GM12878 (cell line): ENCODE results near the gene COL5A1. TPM values are rescaled to one million over a fixed set of nuclear protein-coding genes. Genes with fewer than 3 reads are reported as not detected.

Experiments used
- ATAC-seq: fragments of 200-7000 bp; cut with Tn5 transposase; 3 replicates; pipeline ENCODE4 v1.9.1; 2020; ENCODE audit warnings: mild to moderate bottlenecking, moderate library complexity
- BruUV-seq: library from RNA; stranded (reverse); fragments of 400-500 nt; replicated peaks from 2 replicates; lab custom pipeline; 2021; lab: Mats Ljungman, UMichigan
- CTCF ChIA-PET: fragments of 300-600 bp; sonication (Branson Sonifier 250); formaldehyde crosslinking; extraction: SDS; loops from one replicate; lab custom pipeline; 2021; ENCODE audit warnings: inconsistent platforms; lab: Yijun Ruan, JAX
- POLR2A ChIA-PET: fragments of 350-600 bp; formaldehyde crosslinking; extraction: SDS; loops from one replicate; lab custom pipeline; 2021; ENCODE audit warnings: inconsistent platforms; lab: Charles Lee
- RAD21 ChIA-PET: fragments of 300-600 bp; sonication (Branson Sonifier 250); formaldehyde crosslinking; loops from one replicate; lab custom pipeline; 2023; ENCODE audit warnings: antibody characterized with exemption; ENCODE audit not compliant: unreplicated experiment; lab: Charles Lee
- SMC1A ChIA-PET: fragments of 300-600 bp; sonication (Branson Sonifier 250); formaldehyde crosslinking; loops from one replicate; lab custom pipeline; 2023; ENCODE audit not compliant: unreplicated experiment, uncharacterized antibody; lab: Charles Lee
- DNase-seq: peaks from one replicate; pipeline ENCODE4 v3.0.0-alpha.2; 2011; ENCODE audit warnings: low read depth, low spot score
- FAIRE-seq: peaks from 3 replicates; lab custom pipeline; 2011; peaks lifted over from hg19 to GRCh38; lab: Jason Lieb, UNC
- H2AFZ ChIP-seq: 2 replicates; pipeline ENCODE4 v1.6.0; 2011; ENCODE audit warnings: low read depth, low read length, control low read depth; ENCODE audit not compliant: control insufficient read depth
- H3K27ac ChIP-seq: 2 replicates; pipeline ENCODE4 v1.5.1; 2011; ENCODE audit warnings: control low read depth; ENCODE audit not compliant: control insufficient read depth, insufficient read depth
- H3K27me3 ChIP-seq, 2 experiments: replicated peaks in 1 of 2; 2 replicates each; pipeline versions ENCODE4 v1.6.0 to v1.6.1; 2011; ENCODE audit warnings: low read length in 1 of 2; ENCODE audit not compliant: control insufficient read depth in 2 of 2, insufficient read depth in 2 of 2
- H3K36me3 ChIP-seq, 2 experiments: 2 replicates each; pipeline ENCODE4 v1.5.1; 2011; ENCODE audit warnings: low read length in 1 of 2; ENCODE audit not compliant: control insufficient read depth in 2 of 2, insufficient read depth in 2 of 2
- H3K4me1 ChIP-seq: 2 replicates; pipeline ENCODE4 v1.6.1; 2011; ENCODE audit warnings: mild to moderate bottlenecking, low read length, moderate library complexity, mixed read lengths; ENCODE audit not compliant: control insufficient read depth, insufficient read depth
- H3K4me2 ChIP-seq: 2 replicates; pipeline ENCODE4 v1.6.0; 2011; ENCODE audit warnings: control low read depth; ENCODE audit not compliant: control insufficient read depth, insufficient read depth
- H3K4me3 ChIP-seq: fragments of 200-600 bp; sonication (generic); 2 replicates; pipeline ENCODE4 v1.5.1; 2016
- H3K79me2 ChIP-seq: 2 replicates; pipeline ENCODE4 v1.6.0; 2011; ENCODE audit warnings: low read length; ENCODE audit not compliant: control insufficient read depth, insufficient read depth
- H3K9ac ChIP-seq: 2 replicates; pipeline ENCODE4 v1.8.0; 2011; ENCODE audit warnings: low read length, control low read depth, mixed read lengths; ENCODE audit not compliant: control insufficient read depth, insufficient read depth
- H3K9me3 ChIP-seq: replicated peaks from 3 replicates; pipeline ENCODE4 v1.5.1; 2011; ENCODE audit warnings: mild to moderate bottlenecking, low read length; ENCODE audit not compliant: control insufficient read depth, insufficient read depth
- H4K20me1 ChIP-seq: 2 replicates; pipeline ENCODE4 v1.6.0; 2011; ENCODE audit not compliant: control insufficient read depth, insufficient read depth
- CHD2 ChIP-seq: IDR thresholded peaks from 2 replicates; pipeline ENCODE4 v1.6.1; 2011; ENCODE audit warnings: low read depth, low read length, improper control_type of control experiment, borderline replicate concordance
- MTA3 ChIP-seq: IDR thresholded peaks from 2 replicates; pipeline ENCODE4 v1.6.1; 2012; ENCODE audit warnings: low read length, inconsistent platforms, borderline replicate concordance
- SMARCA5 ChIP-seq: fragments of 450-650 bp; IDR thresholded peaks from 2 replicates; pipeline ENCODE4 v1.6.1; 2017; ENCODE audit warnings: mild to moderate bottlenecking
- STAT1 ChIP-seq: fragments of 450-650 bp; conservative IDR thresholded peaks from 2 replicates; pipeline ENCODE4 v1.6.1; 2014; ENCODE audit warnings: antibody characterized with exemption, mild to moderate bottlenecking
- ZSCAN29 ChIP-seq: fragments of 450-650 bp; IDR thresholded peaks from 2 replicates; pipeline ENCODE4 v1.6.1; 2017; ENCODE audit warnings: mild to moderate bottlenecking, moderate library complexity
- WGBS: methylation state at CpG from one replicate; pipeline ENCODE4 v1.1.6; 2016; ENCODE audit warnings: low lambda C conversion rate; ENCODE audit not compliant: insufficient replicate concordance, insufficient coverage; ENCODE audit errors: missing lambda C conversion rate; 5-methylcytosine and 5-hydroxymethylcytosine counted together
- in situ Hi-C: fragments of 300-500 bp; cut with MboI; formaldehyde crosslinking; loops from 9 replicates; pipeline ENCODE4 v1.14.3; 2018; ENCODE audit warnings: mixed read lengths
- intact Hi-C: fragments of 100-400 bp; cut with micrococcal nuclease; formaldehyde crosslinking; loops from one replicate; pipeline ENCODE4 v1.14.2; 2022; ENCODE audit not compliant: unreplicated experiment
- polyA plus RNA-seq, 11 experiments: library from polyadenylated mRNA; depleted of rRNA in 4 of 11; unstranded in 6 of 11; stranded (reverse) in 5 of 11; fragments of >200 nt; fragmentation: Nextera tagmentation in 4 of 11; fragmentation: Illumina TruSeq in 1 of 11; extraction: Ambion mirVana in 4 of 11; extraction: Trizol in 1 of 11; gene quantifications; 1 replicate in 1 of 11; 2 replicates in 10 of 11; pipeline versions ENCODE4 v1.2.1 to v1.2.3, GENCODE V29; 2011 to 2016; ENCODE audit warnings: inconsistent platforms in 2 of 11, missing spikeins in 2 of 11, low read depth in 1 of 11
- total RNA-seq, 4 experiments: library from RNA; depleted of rRNA in 3 of 4; stranded (reverse); fragments of >200 nt in 3 of 4; fragmentation: Illumina TruSeq in 1 of 4; extraction: Trizol in 1 of 4; gene quantifications; 2 replicates each; pipeline versions ENCODE4 v1.2.1 to v1.2.3, GENCODE V29; 2013 to 2021
- TF ChIP-seq, protein P1 (sequence below): IDR thresholded peaks from 2 replicates; pipeline ENCODE4 v1.6.1; 2011; ENCODE audit warnings: low read depth, mild to moderate bottlenecking, low read length, moderate library complexity, borderline replicate concordance; ENCODE audit errors: extremely low read depth
- TF ChIP-seq, protein P2 (sequence below): fragments of 450-650 bp; IDR thresholded peaks from 2 replicates; pipeline ENCODE4 v1.6.1; 2017; ENCODE audit warnings: borderline replicate concordance
- TF ChIP-seq, protein P3 (sequence below): IDR thresholded peaks from 2 replicates; pipeline ENCODE4 v1.6.1; 2012; ENCODE audit warnings: low read depth, low read length, improper control_type of control experiment
- TF ChIP-seq, protein P4 (sequence below): IDR thresholded peaks from 2 replicates; pipeline ENCODE4 v1.6.1; 2012; ENCODE audit warnings: mild to moderate bottlenecking, low read depth, low read length
- TF ChIP-seq, protein P5 (sequence below): IDR thresholded peaks from 2 replicates; pipeline ENCODE4 v1.6.1; 2012; ENCODE audit warnings: low read depth, low read length, improper control_type of control experiment
- TF ChIP-seq, protein P6 (sequence below): fragments of 450-650 bp; IDR thresholded peaks from 2 replicates; pipeline ENCODE4 v1.6.1; 2017; ENCODE audit warnings: low read depth, mild to moderate bottlenecking, moderate library complexity

Gene COL5A1
- total and polyA plus RNA-seq, 10 of the 15 experiments (the other 5 are each of a cell fraction or from before 2014, with no cell fraction given): under 0.01 to 0.15 (median 0.13) TPM; not detected in 4

DNA sequence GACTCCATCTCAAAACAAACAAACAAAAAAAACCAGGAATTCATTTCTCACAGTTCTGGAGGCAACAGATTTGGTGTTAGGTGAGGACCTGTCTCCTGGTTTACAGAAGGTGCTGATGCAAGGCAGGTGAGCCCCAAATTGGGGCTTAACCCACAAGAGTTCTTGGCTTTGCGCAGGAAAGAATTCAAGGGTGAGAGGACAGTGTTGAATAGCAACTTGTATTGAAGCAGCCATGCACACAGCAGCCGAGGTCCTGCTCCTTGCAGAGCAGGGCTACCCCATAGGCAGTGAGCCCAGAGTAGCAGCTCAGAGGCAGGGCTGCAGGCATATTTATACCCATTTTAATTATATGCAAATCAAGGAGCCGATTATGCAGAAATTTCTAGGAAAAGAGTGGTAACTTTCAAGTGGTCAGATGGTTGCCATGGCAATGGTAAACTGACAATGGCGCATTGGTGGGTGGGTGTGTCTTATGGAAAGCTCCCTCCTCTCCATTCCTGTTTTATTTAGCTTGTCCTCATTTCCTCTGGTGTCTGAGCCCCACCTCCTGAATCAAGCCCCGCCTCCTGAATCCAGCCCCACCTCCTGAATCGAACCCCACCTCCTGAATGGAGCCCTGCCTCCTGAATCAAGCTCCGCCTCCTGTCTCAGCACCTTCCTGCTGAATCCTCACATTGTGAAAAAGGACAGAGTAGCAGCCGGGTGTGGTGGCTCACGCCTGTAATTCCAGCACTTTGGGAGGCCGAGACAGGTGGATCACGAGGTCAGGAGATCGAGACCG is 34.5 kb upstream of the COL5A1 start:
- no peak overlapping the region for H3K9ac ChIP-seq
- FAIRE-seq (no peak), ATAC-seq (no peak), DNase-seq (no peak)
- ChIA-PET CTCF (no interaction called here), RAD21 (no interaction called here), POLR2A (no interaction called here), SMC1A (no interaction called here)
- WGBS: 30% methylated on average over 13 of the region's 13 CpGs
- no peak overlapping the region for H2AFZ ChIP-seq
- H4K20me1 ChIP-seq: no peaks in the 10 kb centered on the region
- in situ Hi-C loops: no loop called here
- H3K4me1 ChIP-seq: no peaks in the 10 kb centered on the region
- no peak overlapping the region for H3K4me2 ChIP-seq
- H3K4me3 ChIP-seq: no peak overlapping the region
- BruUV-seq: no TSS peak
- H3K9me3 ChIP-seq: no peaks in the 10 kb centered on the region; the same call in 2 of the 3 replicates
- no peaks in the 10 kb centered on the region for H3K36me3 ChIP-seq
- H3K27ac ChIP-seq: no peak overlapping the region
- H3K79me2 ChIP-seq: no peaks in the 10 kb centered on the region
- no peaks in the 10 kb centered on the region for H3K27me3 ChIP-seq
- intact Hi-C loops: no loop called here
- TF ChIP-seq, protein P1, sequence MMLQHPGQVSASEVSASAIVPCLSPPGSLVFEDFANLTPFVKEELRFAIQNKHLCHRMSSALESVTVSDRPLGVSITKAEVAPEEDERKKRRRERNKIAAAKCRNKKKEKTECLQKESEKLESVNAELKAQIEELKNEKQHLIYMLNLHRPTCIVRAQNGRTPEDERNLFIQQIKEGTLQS: no peak
- TF ChIP-seq STAT1: no peak
- no peak for TF ChIP-seq SMARCA5
- TF ChIP-seq, protein P2, sequence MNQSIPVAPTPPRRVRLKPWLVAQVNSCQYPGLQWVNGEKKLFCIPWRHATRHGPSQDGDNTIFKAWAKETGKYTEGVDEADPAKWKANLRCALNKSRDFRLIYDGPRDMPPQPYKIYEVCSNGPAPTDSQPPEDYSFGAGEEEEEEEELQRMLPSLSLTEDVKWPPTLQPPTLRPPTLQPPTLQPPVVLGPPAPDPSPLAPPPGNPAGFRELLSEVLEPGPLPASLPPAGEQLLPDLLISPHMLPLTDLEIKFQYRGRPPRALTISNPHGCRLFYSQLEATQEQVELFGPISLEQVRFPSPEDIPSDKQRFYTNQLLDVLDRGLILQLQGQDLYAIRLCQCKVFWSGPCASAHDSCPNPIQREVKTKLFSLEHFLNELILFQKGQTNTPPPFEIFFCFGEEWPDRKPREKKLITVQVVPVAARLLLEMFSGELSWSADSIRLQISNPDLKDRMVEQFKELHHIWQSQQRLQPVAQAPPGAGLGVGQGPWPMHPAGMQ: no peak
- TF ChIP-seq CHD2: no peak
- TF ChIP-seq, protein P3, sequence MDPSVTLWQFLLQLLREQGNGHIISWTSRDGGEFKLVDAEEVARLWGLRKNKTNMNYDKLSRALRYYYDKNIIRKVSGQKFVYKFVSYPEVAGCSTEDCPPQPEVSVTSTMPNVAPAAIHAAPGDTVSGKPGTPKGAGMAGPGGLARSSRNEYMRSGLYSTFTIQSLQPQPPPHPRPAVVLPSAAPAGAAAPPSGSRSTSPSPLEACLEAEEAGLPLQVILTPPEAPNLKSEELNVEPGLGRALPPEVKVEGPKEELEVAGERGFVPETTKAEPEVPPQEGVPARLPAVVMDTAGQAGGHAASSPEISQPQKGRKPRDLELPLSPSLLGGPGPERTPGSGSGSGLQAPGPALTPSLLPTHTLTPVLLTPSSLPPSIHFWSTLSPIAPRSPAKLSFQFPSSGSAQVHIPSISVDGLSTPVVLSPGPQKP: no peak
- TF ChIP-seq, protein P4, sequence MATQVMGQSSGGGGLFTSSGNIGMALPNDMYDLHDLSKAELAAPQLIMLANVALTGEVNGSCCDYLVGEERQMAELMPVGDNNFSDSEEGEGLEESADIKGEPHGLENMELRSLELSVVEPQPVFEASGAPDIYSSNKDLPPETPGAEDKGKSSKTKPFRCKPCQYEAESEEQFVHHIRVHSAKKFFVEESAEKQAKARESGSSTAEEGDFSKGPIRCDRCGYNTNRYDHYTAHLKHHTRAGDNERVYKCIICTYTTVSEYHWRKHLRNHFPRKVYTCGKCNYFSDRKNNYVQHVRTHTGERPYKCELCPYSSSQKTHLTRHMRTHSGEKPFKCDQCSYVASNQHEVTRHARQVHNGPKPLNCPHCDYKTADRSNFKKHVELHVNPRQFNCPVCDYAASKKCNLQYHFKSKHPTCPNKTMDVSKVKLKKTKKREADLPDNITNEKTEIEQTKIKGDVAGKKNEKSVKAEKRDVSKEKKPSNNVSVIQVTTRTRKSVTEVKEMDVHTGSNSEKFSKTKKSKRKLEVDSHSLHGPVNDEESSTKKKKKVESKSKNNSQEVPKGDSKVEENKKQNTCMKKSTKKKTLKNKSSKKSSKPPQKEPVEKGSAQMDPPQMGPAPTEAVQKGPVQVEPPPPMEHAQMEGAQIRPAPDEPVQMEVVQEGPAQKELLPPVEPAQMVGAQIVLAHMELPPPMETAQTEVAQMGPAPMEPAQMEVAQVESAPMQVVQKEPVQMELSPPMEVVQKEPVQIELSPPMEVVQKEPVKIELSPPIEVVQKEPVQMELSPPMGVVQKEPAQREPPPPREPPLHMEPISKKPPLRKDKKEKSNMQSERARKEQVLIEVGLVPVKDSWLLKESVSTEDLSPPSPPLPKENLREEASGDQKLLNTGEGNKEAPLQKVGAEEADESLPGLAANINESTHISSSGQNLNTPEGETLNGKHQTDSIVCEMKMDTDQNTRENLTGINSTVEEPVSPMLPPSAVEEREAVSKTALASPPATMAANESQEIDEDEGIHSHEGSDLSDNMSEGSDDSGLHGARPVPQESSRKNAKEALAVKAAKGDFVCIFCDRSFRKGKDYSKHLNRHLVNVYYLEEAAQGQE: no peak
- TF ChIP-seq, protein P5, sequence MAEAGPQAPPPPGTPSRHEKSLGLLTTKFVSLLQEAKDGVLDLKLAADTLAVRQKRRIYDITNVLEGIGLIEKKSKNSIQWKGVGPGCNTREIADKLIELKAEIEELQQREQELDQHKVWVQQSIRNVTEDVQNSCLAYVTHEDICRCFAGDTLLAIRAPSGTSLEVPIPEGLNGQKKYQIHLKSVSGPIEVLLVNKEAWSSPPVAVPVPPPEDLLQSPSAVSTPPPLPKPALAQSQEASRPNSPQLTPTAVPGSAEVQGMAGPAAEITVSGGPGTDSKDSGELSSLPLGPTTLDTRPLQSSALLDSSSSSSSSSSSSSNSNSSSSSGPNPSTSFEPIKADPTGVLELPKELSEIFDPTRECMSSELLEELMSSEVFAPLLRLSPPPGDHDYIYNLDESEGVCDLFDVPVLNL: no peak
- TF ChIP-seq, protein P6, sequence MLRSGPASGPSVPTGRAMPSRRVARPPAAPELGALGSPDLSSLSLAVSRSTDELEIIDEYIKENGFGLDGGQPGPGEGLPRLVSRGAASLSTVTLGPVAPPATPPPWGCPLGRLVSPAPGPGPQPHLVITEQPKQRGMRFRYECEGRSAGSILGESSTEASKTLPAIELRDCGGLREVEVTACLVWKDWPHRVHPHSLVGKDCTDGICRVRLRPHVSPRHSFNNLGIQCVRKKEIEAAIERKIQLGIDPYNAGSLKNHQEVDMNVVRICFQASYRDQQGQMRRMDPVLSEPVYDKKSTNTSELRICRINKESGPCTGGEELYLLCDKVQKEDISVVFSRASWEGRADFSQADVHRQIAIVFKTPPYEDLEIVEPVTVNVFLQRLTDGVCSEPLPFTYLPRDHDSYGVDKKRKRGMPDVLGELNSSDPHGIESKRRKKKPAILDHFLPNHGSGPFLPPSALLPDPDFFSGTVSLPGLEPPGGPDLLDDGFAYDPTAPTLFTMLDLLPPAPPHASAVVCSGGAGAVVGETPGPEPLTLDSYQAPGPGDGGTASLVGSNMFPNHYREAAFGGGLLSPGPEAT: no peak
- TF ChIP-seq MTA3: no peak
- no peak for TF ChIP-seq ZSCAN29
